CD4-positive, alpha-beta T cell (primary cell): ENCODE measurements around the gene ALK. TPM values are rescaled to one million over a fixed set of nuclear protein-coding genes. Genes with fewer than 3 reads are reported as not detected.

ENCODE experiments used
- ATAC-seq: fragments of 200-7000 bp; cut with Tn5 transposase; one replicate; pipeline ENCODE4 v1.10.0; 2022; ENCODE audit warnings: mild to moderate bottlenecking; ENCODE audit not compliant: poor library complexity
- CTCF ChIA-PET: fragments of 350-600 bp; sonication (Branson Sonifier 250); formaldehyde crosslinking; loops from one replicate; lab custom pipeline; 2021; ENCODE audit warnings: antibody characterized with exemption, inconsistent platforms; lab: Charles Lee
- POLR2A ChIA-PET: fragments of 350-600 bp; sonication (Branson Sonifier 250); formaldehyde crosslinking; loops from one replicate; lab custom pipeline; 2021; ENCODE audit warnings: antibody characterized with exemption, inconsistent platforms; lab: Charles Lee
- DNase-seq, 14 experiments: peaks; one replicate each; pipeline ENCODE4 v3.0.0-alpha.2; 2013 to 2020; ENCODE audit warnings: mixed read lengths in 2 of 14
- H3K27ac ChIP-seq, 2 donors: one replicate each; pipeline versions ENCODE4 v1.5.1 to v1.7.0; 2013; ENCODE audit warnings: low read length in 2 of 2, low read depth in 1 of 2, mild to moderate bottlenecking in 1 of 2
- H3K27me3 ChIP-seq, 2 experiments: 1 replicate in 1 of 2; 2 replicates in 1 of 2; pipeline versions ENCODE4 v1.6.1 to v1.7.0; 2013; ENCODE audit warnings: low read length in 2 of 2, control low read depth in 1 of 2, mild to moderate bottlenecking in 1 of 2, moderate library complexity in 1 of 2; ENCODE audit not compliant: insufficient read depth in 2 of 2, control insufficient read depth in 1 of 2
- H3K36me3 ChIP-seq: one replicate; pipeline ENCODE4 v1.6.1; 2013; ENCODE audit warnings: low read length, control low read depth; ENCODE audit not compliant: insufficient read depth
- H3K4me1 ChIP-seq: one replicate; pipeline ENCODE4 v1.6.1; 2013; ENCODE audit warnings: low read length, control low read depth; ENCODE audit not compliant: insufficient read depth
- H3K4me3 ChIP-seq: one replicate; pipeline ENCODE4 v1.5.1; 2013; ENCODE audit warnings: mild to moderate bottlenecking, low read length, moderate library complexity
- H3K9me3 ChIP-seq, 2 experiments: 1 replicate in 1 of 2; 2 replicates in 1 of 2; pipeline versions ENCODE4 v1.6.1 to v1.7.0; 2013; ENCODE audit warnings: low read length in 2 of 2, mild to moderate bottlenecking in 2 of 2, control low read depth in 1 of 2, moderate library complexity in 1 of 2; ENCODE audit not compliant: control insufficient read depth in 1 of 2, insufficient read depth in 1 of 2
- H3K27ac Mint-ChIP-seq: one replicate; pipeline ENCODE4 v1.8.0; 2020; ENCODE audit warnings: mixed read lengths
- H3K27me3 Mint-ChIP-seq: one replicate; pipeline ENCODE4 v1.8.0; 2021; ENCODE audit warnings: mixed read lengths
- H3K36me3 Mint-ChIP-seq: one replicate; pipeline ENCODE4 v1.8.0; 2021; ENCODE audit warnings: low read depth, mixed read lengths
- H3K4me1 Mint-ChIP-seq: one replicate; pipeline ENCODE4 v1.8.0; 2021; ENCODE audit warnings: low read depth, mixed read lengths
- H3K4me3 Mint-ChIP-seq: one replicate; pipeline ENCODE4 v1.8.0; 2020; ENCODE audit warnings: mild to moderate bottlenecking, mixed read lengths
- H3K9me3 Mint-ChIP-seq: one replicate; pipeline ENCODE4 v1.8.0; 2020; ENCODE audit warnings: mixed read lengths
- intact Hi-C, 2 experiments: fragments of 100-400 bp; cut with DNase I in 1 of 2; cut with micrococcal nuclease in 1 of 2; formaldehyde crosslinking; loops; one replicate each; pipeline versions ENCODE4 v1.15.1 to v1.9.0; 2023 to 2025; cut with DNase I, micrococcal nuclease
- total RNA-seq, 174 experiments: library from RNA in 2 of 174; stranded (reverse) in 2 of 174; gene quantifications; one replicate each; pipeline ENCODE4 v1.2.3 and lab custom pipeline; 2021 to 2026
- TF ChIP-seq, protein P1 (sequence below): fragments of 200-600 bp; IDR thresholded peaks from one replicate; pipeline ENCODE4 v1.8.0; 2022; ENCODE audit warnings: antibody characterized with exemption, mild to moderate bottlenecking

The ALK gene
- total RNA-seq, 2 experiments from 2014 or later = not detected

DNA sequence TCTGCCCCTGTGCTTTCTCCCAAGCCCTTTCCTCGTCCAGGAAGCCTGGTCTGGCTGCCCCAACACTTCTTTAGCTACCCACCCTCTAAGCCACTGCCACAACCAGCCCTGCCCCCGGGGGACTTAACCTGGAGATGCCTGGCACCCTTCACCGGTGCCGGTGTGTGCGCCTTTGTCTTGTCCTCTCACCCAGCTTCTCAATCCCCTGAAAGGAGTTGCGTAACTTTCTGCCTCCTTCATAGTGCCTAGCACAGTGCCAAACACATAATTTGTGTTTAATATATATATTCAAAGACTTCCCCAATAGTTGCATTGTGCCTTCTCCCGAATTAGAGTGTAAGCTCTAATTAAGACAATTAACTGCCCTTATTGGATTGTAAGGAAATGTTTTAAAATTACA, 70.6 kb downstream of the ALK start:
- no peaks in the 10 kb centered on the region for H3K9me3 Mint-ChIP-seq
- Histone ChIP-seq H3K27ac (no peak overlapping the region), H3K9me3 (no peaks in the 10 kb centered on the region), H3K4me3 (no peak overlapping the region), H3K36me3 (no peaks in the 10 kb centered on the region), H3K4me1 (no peaks in the 10 kb centered on the region), H3K27me3 (peaks cover 0 to 8% of the 10 kb centered on the region in 2 experiments)
- peaks cover 56% of the 10 kb centered on the region for H3K27me3 Mint-ChIP-seq
- ChIA-PET CTCF (no interaction called here), POLR2A (no interaction called here)
- DNase-seq (no peak), ATAC-seq (no peak)
- no peaks in the 10 kb centered on the region for H3K4me1 Mint-ChIP-seq
- H3K27ac Mint-ChIP-seq = no peak overlapping the region
- intact Hi-C loops = no loop called here
- H3K4me3 Mint-ChIP-seq = no peak overlapping the region
- TF ChIP-seq, protein P1, sequence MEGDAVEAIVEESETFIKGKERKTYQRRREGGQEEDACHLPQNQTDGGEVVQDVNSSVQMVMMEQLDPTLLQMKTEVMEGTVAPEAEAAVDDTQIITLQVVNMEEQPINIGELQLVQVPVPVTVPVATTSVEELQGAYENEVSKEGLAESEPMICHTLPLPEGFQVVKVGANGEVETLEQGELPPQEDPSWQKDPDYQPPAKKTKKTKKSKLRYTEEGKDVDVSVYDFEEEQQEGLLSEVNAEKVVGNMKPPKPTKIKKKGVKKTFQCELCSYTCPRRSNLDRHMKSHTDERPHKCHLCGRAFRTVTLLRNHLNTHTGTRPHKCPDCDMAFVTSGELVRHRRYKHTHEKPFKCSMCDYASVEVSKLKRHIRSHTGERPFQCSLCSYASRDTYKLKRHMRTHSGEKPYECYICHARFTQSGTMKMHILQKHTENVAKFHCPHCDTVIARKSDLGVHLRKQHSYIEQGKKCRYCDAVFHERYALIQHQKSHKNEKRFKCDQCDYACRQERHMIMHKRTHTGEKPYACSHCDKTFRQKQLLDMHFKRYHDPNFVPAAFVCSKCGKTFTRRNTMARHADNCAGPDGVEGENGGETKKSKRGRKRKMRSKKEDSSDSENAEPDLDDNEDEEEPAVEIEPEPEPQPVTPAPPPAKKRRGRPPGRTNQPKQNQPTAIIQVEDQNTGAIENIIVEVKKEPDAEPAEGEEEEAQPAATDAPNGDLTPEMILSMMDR = no peak
- no peaks in the 10 kb centered on the region for H3K36me3 Mint-ChIP-seq

DNA sequence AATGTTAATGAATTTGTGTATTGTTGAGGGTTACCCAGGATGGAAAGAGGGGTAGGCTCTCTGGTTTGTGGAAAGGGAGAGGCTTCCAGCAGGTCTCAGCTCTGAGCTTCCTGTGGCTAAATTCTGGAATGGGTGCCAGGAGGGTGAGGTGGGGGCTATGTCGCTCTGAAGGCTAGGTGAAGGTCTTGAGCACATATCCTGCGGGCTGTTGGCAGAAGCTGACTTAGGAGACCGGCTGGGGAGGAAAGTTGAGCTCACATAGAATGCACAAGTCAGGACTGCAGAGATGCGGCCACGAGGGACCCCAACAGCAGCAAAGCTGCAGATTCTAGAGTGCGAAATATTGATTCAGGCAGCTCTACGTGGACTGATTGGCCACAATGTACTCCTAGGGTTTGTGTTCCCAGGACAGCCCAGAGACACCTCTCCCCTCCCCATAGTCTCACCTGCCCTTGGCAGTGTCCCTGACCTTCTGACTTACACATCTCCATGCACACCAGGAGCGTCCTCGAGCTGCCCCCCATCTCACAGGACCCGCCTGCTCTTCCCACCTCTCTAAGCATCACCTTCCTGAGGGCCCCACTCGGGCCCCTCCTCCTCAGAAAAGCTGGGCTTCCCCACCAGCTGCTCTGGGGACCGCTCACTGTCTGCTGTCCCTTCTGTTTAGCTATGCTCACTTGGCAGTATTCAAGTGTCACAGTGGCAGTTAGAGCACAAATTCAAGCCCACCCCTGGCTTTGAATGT, 72.6 kb downstream of the ALK start:
- ATAC-seq (no peak), DNase-seq (no peak)
- ChIA-PET CTCF (no interaction called here), POLR2A (no interaction called here)
- Histone ChIP-seq H3K4me1 (no peaks in the 10 kb centered on the region), H3K4me3 (no peak overlapping the region), H3K27ac (no peak overlapping the region), H3K9me3 (no peaks in the 10 kb centered on the region), H3K36me3 (no peaks in the 10 kb centered on the region), H3K27me3 (peaks cover 0 to 5% of the 10 kb centered on the region in 2 experiments)
- no peaks in the 10 kb centered on the region for H3K4me1 Mint-ChIP-seq
- no peaks in the 10 kb centered on the region for H3K9me3 Mint-ChIP-seq
- H3K27ac Mint-ChIP-seq = no peak overlapping the region
- TF ChIP-seq, protein P1 = no peak
- H3K36me3 Mint-ChIP-seq = no peaks in the 10 kb centered on the region
- intact Hi-C loops = no loop called here
- no peak overlapping the region for H3K4me3 Mint-ChIP-seq
- peaks cover 56% of the 10 kb centered on the region for H3K27me3 Mint-ChIP-seq

DNA sequence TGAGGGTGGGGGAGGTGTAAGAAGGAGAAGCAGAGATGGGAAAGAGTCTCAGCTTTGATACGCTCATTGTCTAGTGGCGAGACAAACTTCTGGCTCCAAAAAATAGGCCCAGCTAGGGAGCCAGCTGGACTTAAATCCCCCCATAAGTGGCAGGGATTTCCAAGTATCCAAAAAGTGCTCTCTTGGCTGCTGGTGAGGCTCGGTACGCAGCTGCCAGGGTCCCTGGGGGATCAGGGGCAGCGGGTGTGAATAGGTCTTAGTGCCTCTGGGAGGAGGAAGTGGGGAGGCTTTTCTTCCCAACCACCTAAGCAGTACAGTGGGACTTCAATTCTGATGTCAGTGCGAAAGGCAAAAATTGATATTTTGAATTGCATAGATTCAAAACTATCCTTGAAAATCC, 73.5 kb downstream of the ALK start:
- Histone ChIP-seq H3K9me3 (no peaks in the 10 kb centered on the region), H3K4me1 (no peaks in the 10 kb centered on the region), H3K27me3 (peaks cover 0 to 5% of the 10 kb centered on the region in 2 experiments), H3K4me3 (no peak overlapping the region), H3K27ac (no peak overlapping the region), H3K36me3 (no peaks in the 10 kb centered on the region)
- TF ChIP-seq, protein P1 = no peak
- intact Hi-C loops = no loop called here
- no peaks in the 10 kb centered on the region for H3K9me3 Mint-ChIP-seq
- no peak for ATAC-seq
- no peak overlapping the region for H3K4me3 Mint-ChIP-seq
- no peaks in the 10 kb centered on the region for H3K36me3 Mint-ChIP-seq
- ChIA-PET POLR2A (no interaction called here), CTCF (no interaction called here)
- peaks cover 51% of the 10 kb centered on the region for H3K27me3 Mint-ChIP-seq
- H3K4me1 Mint-ChIP-seq = no peaks in the 10 kb centered on the region
- DNase-seq = no peak
- H3K27ac Mint-ChIP-seq = no peak overlapping the region
